Glomerular endothelial cell (primary cell): ENCODE data around the gene CCDC8. TPM values are rescaled to one million over a fixed set of nuclear protein-coding genes. Genes with fewer than 3 reads are reported as not detected.
"Not testable (repeated sequence)": the region's sequence is repeated elsewhere in the genome, so short reads cannot be mapped to it uniquely, and the experiment has no call there.

Experiments
- DNase-seq: peaks from one replicate; pipeline ENCODE4 v3.0.0-alpha.2; 2011; ENCODE audit warnings: low read depth, low spot score; ENCODE audit errors: extremely low read depth
- total RNA-seq: library from RNA; depleted of rRNA; stranded (reverse); fragments of >200 nt; gene quantifications from 2 replicates; pipeline ENCODE4 v1.2.3, GENCODE V29; 2015

CCDC8 gene
- total RNA-seq, 1 donor from 2014 or later, result 3.3 TPM

DNA sequence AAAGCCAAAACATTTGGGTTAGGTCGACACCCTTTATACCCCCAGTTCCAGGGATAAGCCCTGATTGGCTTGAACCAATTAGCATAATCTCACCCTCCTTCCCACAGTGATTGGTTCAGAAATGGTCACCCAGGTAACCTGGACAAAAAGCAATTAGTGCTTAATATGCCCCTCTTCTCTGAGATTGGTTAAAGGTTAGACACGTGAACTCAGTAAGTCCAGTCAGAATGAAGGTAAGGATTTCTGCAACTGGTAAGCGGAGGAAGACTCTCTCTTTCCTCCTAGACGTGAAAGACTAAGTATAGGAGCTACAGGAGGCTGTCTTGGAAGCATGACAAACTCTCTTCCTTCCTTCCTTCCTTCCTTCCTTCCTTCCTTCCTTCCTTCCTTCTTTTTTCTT lies 16.6 kb upstream of the CCDC8 start:
- DNase-seq, result no peak

GRCh38 chr19:46428239-46429135 lies 15.1 kb upstream of the CCDC8 start, which contains the start of gene PNMA8C:
TSS of gene PNMA8C (minus strand) at chr19:46428936. CDS start at chr19:46428359, 577 bp downstream.
- DNase-seq, result no peak

GRCh38 chr19:46427518-46428045 lies 14.2 kb upstream of the CCDC8 start:
- DNase-seq, result no peak

DNA sequence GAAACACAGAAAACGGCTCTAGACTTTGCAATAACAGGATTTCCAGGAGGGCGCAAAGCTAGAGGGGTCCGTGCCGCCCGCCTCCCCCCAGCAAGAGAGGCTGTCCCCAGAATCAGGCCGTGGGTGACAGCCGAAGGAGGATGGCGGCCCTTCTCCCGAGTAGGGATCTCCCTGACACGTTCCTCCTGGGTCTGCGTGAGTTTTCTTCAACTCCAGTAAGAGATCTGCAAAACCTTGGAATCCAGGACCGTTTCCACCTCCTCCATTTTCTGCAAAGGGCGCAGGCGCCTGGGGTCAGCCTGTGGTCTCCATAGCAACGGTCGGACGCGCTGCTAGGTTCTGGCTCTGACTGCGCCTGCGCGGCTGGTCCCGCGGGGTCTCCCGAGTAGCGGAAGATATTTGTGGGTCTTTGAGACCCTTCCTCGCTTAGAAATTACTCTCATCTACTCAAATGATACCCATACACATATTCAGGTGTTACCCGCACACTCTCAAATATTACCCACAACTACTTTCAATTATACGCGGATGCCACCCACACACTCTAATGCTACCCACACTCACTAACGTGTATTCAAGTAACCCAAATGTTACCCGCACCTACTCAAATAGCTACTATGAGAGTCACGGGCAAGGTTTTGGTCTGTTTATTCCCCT lies 13.3 kb upstream of the CCDC8 start:
- no peak for DNase-seq

DNA sequence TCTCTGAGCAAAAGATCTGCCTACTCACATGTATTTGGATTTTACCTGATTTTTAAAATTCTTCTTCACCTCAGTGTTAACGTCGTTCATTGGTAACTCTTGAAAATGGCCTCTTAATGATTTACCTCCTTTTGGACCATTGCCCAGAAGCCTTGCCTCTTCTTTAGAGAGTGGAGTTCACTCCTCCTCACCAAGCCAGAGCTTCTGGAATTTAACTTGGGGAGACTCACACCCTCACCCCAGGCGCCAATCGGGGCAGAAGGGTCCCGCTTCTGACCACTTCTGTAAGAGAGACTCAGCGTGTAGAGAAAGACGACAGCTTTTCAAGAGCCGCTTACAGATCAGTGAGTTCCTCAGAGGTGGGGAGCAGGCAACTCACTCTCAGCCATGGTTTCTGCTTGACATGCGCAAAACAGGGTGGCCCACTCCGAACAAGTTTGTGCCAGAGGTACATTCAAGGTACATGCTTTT lies 12.7 kb upstream of the CCDC8 start:
- no peak for DNase-seq

GRCh38 chr19:46423188-46423587 lies 9.8 kb upstream of the CCDC8 start:
- no peak for DNase-seq

GRCh38 chr19:46422344-46422743 lies 9.0 kb upstream of the CCDC8 start:
- no peak for DNase-seq

DNA sequence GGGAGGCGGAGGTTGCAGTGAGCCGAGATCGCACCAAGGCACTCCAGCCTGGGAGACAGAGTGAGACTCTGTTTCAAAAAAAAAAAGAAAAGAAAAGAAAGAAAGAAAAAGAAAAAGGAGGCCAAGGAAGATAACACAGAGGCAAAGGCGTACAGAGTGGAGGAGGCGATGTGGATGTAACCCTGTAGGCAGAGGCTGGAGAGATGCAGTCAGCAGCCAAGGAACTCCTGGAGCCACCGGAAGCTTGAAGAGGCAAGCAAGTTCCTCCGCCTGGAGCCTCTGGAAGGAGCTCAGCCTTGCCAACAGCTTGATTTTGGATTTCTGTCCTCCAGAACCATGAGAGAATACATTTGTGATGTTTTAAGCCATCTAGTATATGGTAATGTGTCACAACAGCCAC lies 6.7 kb upstream of the CCDC8 start:
- no peak for DNase-seq

DNA sequence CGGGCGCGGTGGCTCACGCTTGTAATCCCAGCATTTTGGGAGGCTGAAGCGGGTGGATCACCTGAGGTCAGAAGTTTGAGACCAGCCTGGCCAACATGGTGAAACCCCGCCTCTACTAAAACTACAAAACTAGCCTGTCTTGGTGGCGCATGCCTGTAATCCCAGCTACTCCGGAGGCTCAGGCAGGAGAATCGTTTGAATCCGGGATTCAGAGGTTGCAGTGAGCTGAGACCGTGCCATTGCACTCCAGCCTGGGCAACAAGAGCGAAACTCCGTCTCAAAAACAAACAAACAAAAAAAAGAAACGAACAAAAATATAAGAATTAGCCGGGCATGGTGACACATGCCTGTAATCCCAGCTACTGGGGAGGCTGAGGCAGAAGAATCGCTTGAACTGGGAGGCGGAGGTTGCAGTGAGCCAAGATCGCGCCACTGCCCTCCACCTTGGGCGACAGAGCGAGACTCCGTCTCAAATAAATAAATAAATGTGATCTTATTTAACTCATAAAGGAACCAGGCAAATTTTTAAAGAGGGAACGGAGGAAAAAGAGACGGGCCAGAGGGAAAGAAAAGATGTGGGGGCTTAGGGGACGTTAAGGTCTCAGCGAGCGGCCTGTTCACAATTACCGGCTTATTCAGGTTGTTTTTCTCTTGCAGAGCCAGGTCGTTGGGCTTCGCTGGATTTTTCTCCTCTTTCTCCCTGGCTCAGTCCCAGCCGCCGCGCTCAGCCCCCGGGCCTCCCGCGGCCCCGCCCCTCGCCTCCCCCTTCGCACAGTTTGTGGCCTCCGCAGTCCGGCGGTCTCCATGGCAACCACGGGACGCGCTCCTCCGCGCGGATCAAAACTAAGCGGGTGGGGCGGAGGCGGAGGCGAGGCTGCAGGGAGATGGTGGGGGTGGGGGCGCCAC lies 2.7 kb upstream of the CCDC8 start:
- not testable (repeated sequence) for DNase-seq

DNA sequence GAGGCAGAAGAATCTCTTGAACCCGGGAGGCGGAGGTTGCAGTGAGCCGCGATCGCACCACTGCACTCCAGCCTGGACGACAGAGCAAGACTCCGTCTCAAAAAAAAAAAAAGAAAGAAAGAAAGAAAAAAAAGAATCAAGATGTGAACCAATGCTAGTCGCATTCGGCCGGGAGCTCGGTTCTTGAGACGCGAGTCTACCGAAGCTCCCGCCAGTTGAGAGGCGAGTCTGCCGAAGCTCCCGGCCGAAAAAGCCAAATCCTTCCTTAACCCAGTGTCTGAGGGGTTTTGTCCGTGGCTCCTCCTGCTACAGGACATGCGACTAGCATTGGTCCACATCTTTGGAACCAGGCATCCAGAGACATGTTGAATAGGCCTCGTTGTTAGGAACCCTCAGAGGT lies 1.5 kb upstream of the CCDC8 start:
- DNase-seq, result not testable (repeated sequence)

- DNase-seq, result no peak
These were observed 608 bp downstream of the CCDC8 start for GRCh38 chr19:46412650-46413261.

GRCh38 chr19:46411925-46412649 lies 1.3 kb downstream of the CCDC8 start:
- DNase-seq, result no peak

GRCh38 chr19:46411088-46411924 lies 2.1 kb downstream of the CCDC8 start:
- DNase-seq, result no peak

GRCh38 chr19:46410205-46411087 lies 2.9 kb downstream of the CCDC8 start:
- no peak for DNase-seq

DNA sequence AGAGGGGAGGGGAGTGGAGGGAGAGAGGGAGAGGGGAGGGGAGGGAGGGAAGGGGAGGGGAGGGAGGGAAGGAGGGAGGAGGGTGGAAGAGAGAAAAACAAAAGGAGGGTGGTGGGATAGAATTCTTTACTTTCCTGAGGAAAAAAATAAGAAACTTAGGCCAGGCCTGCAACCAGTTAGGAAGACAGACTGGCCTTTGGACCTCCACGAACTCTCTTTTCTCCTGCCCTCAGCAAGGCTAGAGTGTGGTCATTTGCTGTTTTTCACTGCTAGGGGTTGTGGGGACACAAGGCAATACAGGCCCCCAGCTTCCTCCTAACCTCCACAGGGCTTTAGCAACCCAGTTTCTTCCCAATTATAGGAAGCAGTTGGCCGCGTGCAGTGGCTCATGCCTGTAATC lies 4.2 kb downstream of the CCDC8 start:
- DNase-seq, result no peak

- no peak for DNase-seq
These were observed 4.7 kb downstream of the CCDC8 start for GRCh38 chr19:46408664-46409039.

GRCh38 chr19:46407856-46408663 lies 5.3 kb downstream of the CCDC8 start:
- DNase-seq, result no peak
